ENCODE results near the gene DNAH14.

DNAH14 gene

DNA sequence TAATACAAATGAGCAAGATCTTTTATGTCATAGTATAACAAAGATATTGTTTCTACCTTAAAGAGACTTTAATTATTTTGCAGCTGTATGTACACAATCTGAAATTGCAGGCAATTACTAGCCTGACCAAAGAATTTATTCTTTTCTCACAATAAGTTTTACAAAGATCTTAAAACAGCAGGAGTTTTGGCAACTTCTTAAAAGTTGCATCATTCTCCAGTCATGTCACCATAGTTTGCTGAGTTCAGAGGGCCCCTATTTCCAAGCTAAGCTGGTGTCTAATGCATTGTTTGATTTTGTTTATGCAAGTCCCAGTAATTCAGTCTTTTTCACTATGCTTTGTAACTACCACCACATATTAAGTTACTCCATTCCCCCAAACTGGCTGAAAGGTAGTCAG lies 114.8 kb downstream of the DNAH14 start:
- H2BK5ac ChIP-seq (ENCODE audit: low read length): no peak overlapping the region

DNA sequence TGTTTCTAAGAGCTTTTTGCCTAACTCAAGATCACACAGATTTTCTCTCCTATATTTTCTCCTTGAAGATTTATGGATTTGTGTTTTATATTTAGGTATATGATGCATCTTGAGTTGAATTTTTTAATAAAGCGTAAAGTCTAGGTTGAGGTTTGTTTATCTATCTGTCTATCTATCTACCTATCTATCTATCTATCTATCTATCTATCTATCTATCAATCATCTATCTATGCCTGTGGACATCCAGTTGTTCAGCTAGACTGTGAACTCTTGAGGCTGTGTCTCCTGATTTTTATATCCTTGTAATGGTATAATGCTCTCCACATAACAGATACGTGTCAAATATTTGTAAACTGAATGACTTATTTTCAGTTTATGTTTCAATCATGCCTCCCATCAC lies 120.1 kb downstream of the DNAH14 start:
- Histone ChIP-seq H4K8ac (ENCODE audit: low read depth, low read length) (no peak overlapping the region), H3K9ac (ENCODE audit: low read depth, low read length, poor library complexity) (no peak overlapping the region), H2BK15ac (ENCODE audit: low read length) (no peak overlapping the region), H3K27ac (replicated peaks; ENCODE audit: low read length) (no peak overlapping the region), H3K27me3 (ENCODE audit: control insufficient read depth in 3 of 3, insufficient read depth in 3 of 3, low read depth in 1 of 3, low read length in 3 of 3) (no peaks in the 10 kb centered on the region), H3K4me1 (ENCODE audit: control insufficient read depth in 2 of 2, insufficient read depth in 1 of 2, low read depth in 1 of 2, low read length in 2 of 2) (no peaks in the 10 kb centered on the region), H3K9me3 (replicated peaks in 1 of 2; ENCODE audit: control insufficient read depth in 2 of 2, insufficient read depth in 1 of 2, low read depth in 1 of 2, low read length in 2 of 2) (no peaks in the 10 kb centered on the region), H3K4me3 (ENCODE audit: low read length in 2 of 2) (no peak overlapping the region), H3K23ac (ENCODE audit: low read depth, low read length, poor library complexity) (no peak overlapping the region), H3K79me1 (ENCODE audit: low read depth, low read length) (no peaks in the 10 kb centered on the region), H3K4ac (ENCODE audit: low read length) (no peak overlapping the region), H3K18ac (ENCODE audit: low read length) (no peak overlapping the region), H2BK12ac (ENCODE audit: low read length) (no peak overlapping the region), H2BK120ac (ENCODE audit: low read depth, low read length) (no peak overlapping the region), H3K14ac (ENCODE audit: low read length) (no peak overlapping the region), H2AFZ (ENCODE audit: low read length) (no peak overlapping the region), H3K4me2 (ENCODE audit: insufficient read depth, low read length, poor library complexity, severe bottlenecking) (no peak overlapping the region), H3K36me3 (replicated peaks in 1 of 2; ENCODE audit: control insufficient read depth in 2 of 2, insufficient read depth in 2 of 2, low read length in 2 of 2) (no peaks in the 10 kb centered on the region), H2AK5ac (ENCODE audit: low read depth, low read length) (no peak overlapping the region), H2BK5ac (ENCODE audit: low read length) (no peak overlapping the region), H4K91ac (ENCODE audit: low read depth, low read length, poor library complexity) (no peak overlapping the region)
- WGBS, 2 donors (ENCODE audit: extremely low coverage in 2 of 2, insufficient read length in 2 of 2, insufficient replicate concordance in 1 of 2): no CpG with 5 or more reads among the region's 2 CpGs
- DNase-seq (ENCODE audit: low spot score): no peak

More for the DNA sequence above, 114.8 kb downstream of the DNAH14 start:
- Histone ChIP-seq H2AFZ (ENCODE audit: low read length) (no peak overlapping the region), H3K36me3 (replicated peaks in 1 of 2; ENCODE audit: control insufficient read depth in 2 of 2, insufficient read depth in 2 of 2, low read length in 2 of 2) (no peaks in the 10 kb centered on the region), H3K4me3 (ENCODE audit: low read length in 2 of 2) (no peak overlapping the region), H2BK12ac (ENCODE audit: low read length) (no peak overlapping the region), H2BK15ac (ENCODE audit: low read length) (no peak overlapping the region), H3K4me2 (ENCODE audit: insufficient read depth, low read length, poor library complexity, severe bottlenecking) (no peak overlapping the region), H3K9me3 (replicated peaks in 1 of 2; ENCODE audit: control insufficient read depth in 2 of 2, insufficient read depth in 1 of 2, low read depth in 1 of 2, low read length in 2 of 2) (no peaks in the 10 kb centered on the region), H2AK5ac (ENCODE audit: low read depth, low read length) (no peak overlapping the region), H3K14ac (ENCODE audit: low read length) (no peak overlapping the region), H3K18ac (ENCODE audit: low read length) (no peak overlapping the region), H3K4ac (ENCODE audit: low read length) (no peak overlapping the region), H3K9ac (ENCODE audit: low read depth, low read length, poor library complexity) (no peak overlapping the region), H4K8ac (ENCODE audit: low read depth, low read length) (no peak overlapping the region), H3K79me1 (ENCODE audit: low read depth, low read length) (no peaks in the 10 kb centered on the region), H2BK120ac (ENCODE audit: low read depth, low read length) (no peak overlapping the region), H3K27me3 (ENCODE audit: control insufficient read depth in 3 of 3, insufficient read depth in 3 of 3, low read depth in 1 of 3, low read length in 3 of 3) (no peaks in the 10 kb centered on the region), H3K27ac (replicated peaks; ENCODE audit: low read length) (no peak overlapping the region), H3K4me1 (ENCODE audit: control insufficient read depth in 2 of 2, insufficient read depth in 1 of 2, low read depth in 1 of 2, low read length in 2 of 2) (peaks cover 0 to 2% of the 10 kb centered on the region in 2 donors), H3K23ac (ENCODE audit: low read depth, low read length, poor library complexity) (no peak overlapping the region), H4K91ac (ENCODE audit: low read depth, low read length, poor library complexity) (no peak overlapping the region)
- DNase-seq (ENCODE audit: low spot score): no peak

DNA sequence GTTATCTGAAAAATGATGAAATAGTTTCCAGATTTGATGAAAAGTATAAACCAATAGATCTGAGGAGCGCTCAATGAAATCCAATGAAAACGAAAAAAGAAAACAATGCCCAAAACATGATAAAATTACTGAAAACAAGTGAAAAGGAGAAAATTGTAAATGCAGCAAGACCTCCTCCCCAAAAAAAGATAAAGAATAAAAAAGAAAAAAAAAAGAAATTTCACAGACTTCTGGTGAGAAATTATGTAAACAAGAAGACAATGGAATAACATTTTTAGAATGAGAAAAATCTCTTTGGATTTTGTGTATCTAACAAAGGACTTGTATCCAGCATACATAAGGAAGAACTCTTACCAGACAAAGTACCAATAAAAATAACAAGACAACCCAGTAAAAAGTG lies 134.2 kb downstream of the DNAH14 start:
- Histone ChIP-seq H3K4ac (ENCODE audit: low read length) (no peak overlapping the region), H3K18ac (ENCODE audit: low read length) (no peak overlapping the region), H3K27ac (replicated peaks; ENCODE audit: low read length) (no peak overlapping the region), H2AFZ (ENCODE audit: low read length) (no peak overlapping the region), H3K4me2 (ENCODE audit: insufficient read depth, low read length, poor library complexity, severe bottlenecking) (no peak overlapping the region), H3K9ac (ENCODE audit: low read depth, low read length, poor library complexity) (no peak overlapping the region), H2BK15ac (ENCODE audit: low read length) (no peak overlapping the region), H3K27me3 (ENCODE audit: control insufficient read depth in 3 of 3, insufficient read depth in 3 of 3, low read depth in 1 of 3, low read length in 3 of 3) (no peaks in the 10 kb centered on the region), H4K91ac (ENCODE audit: low read depth, low read length, poor library complexity) (no peak overlapping the region), H3K4me3 (ENCODE audit: low read length in 2 of 2) (no peak overlapping the region), H3K9me3 (replicated peaks in 1 of 2; ENCODE audit: control insufficient read depth in 2 of 2, insufficient read depth in 1 of 2, low read depth in 1 of 2, low read length in 2 of 2) (no peaks in the 10 kb centered on the region), H2AK5ac (ENCODE audit: low read depth, low read length) (no peak overlapping the region), H4K8ac (ENCODE audit: low read depth, low read length) (no peak overlapping the region), H3K79me1 (ENCODE audit: low read depth, low read length) (no peaks in the 10 kb centered on the region), H3K36me3 (replicated peaks in 1 of 2; ENCODE audit: control insufficient read depth in 2 of 2, insufficient read depth in 2 of 2, low read length in 2 of 2) (no peaks in the 10 kb centered on the region), H3K4me1 (ENCODE audit: control insufficient read depth in 2 of 2, insufficient read depth in 1 of 2, low read depth in 1 of 2, low read length in 2 of 2) (no peaks in the 10 kb centered on the region), H3K14ac (ENCODE audit: low read length) (no peak overlapping the region), H3K23ac (ENCODE audit: low read depth, low read length, poor library complexity) (no peak overlapping the region), H2BK120ac (ENCODE audit: low read depth, low read length) (no peak overlapping the region), H2BK12ac (ENCODE audit: low read length) (no peak overlapping the region), H2BK5ac (ENCODE audit: low read length) (no peak overlapping the region)
- WGBS, 2 donors (ENCODE audit: extremely low coverage in 2 of 2, insufficient read length in 2 of 2, insufficient replicate concordance in 1 of 2): no CpG with 5 or more reads among the region's 2 CpGs
- no peak for DNase-seq (ENCODE audit: low spot score)

DNA sequence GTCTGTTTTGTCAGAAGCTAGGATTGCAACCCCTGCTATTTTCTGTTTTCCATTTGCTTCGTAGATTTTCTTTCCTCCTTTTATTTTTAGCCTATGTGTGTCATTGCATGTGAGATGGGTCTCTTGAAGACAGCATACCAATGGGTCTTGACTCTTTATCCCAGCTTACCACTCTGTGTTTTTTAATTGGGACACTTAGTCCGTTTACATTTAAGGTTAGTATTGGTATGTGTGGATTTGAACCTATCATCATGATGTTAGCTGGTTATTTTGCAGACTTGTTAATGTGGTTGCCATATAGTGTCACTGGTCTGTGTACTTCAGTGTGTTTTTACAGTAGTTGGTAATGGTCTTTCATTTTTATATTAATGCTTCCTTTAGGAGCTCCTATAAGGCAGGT lies 141.5 kb downstream of the DNAH14 start:
- no CpG with 5 or more reads among the region's 2 CpGs for WGBS, 2 donors (ENCODE audit: extremely low coverage in 2 of 2, insufficient read length in 2 of 2, insufficient replicate concordance in 1 of 2)
- Histone ChIP-seq H3K14ac (ENCODE audit: low read length) (no peak overlapping the region), H2BK15ac (ENCODE audit: low read length) (no peak overlapping the region), H3K4me3 (ENCODE audit: low read length in 2 of 2) (no peak overlapping the region), H3K9ac (ENCODE audit: low read depth, low read length, poor library complexity) (no peak overlapping the region), H3K27me3 (ENCODE audit: control insufficient read depth in 3 of 3, insufficient read depth in 3 of 3, low read depth in 1 of 3, low read length in 3 of 3) (no peaks in the 10 kb centered on the region), H2BK120ac (ENCODE audit: low read depth, low read length) (no peak overlapping the region), H3K4me2 (ENCODE audit: insufficient read depth, low read length, poor library complexity, severe bottlenecking) (no peak overlapping the region), H3K18ac (ENCODE audit: low read length) (no peak overlapping the region), H2AFZ (ENCODE audit: low read length) (no peak overlapping the region), H3K27ac (replicated peaks; ENCODE audit: low read length) (no peak overlapping the region), H4K91ac (ENCODE audit: low read depth, low read length, poor library complexity) (no peak overlapping the region), H3K23ac (ENCODE audit: low read depth, low read length, poor library complexity) (no peak overlapping the region), H2BK5ac (ENCODE audit: low read length) (no peak overlapping the region), H3K4me1 (ENCODE audit: control insufficient read depth in 2 of 2, insufficient read depth in 1 of 2, low read depth in 1 of 2, low read length in 2 of 2) (no peaks in the 10 kb centered on the region), H3K79me1 (ENCODE audit: low read depth, low read length) (no peaks in the 10 kb centered on the region), H2AK5ac (ENCODE audit: low read depth, low read length) (no peak overlapping the region), H4K8ac (ENCODE audit: low read depth, low read length) (no peak overlapping the region), H3K4ac (ENCODE audit: low read length) (no peak overlapping the region), H3K36me3 (replicated peaks in 1 of 2; ENCODE audit: control insufficient read depth in 2 of 2, insufficient read depth in 2 of 2, low read length in 2 of 2) (no peaks in the 10 kb centered on the region), H2BK12ac (ENCODE audit: low read length) (no peak overlapping the region), H3K9me3 (replicated peaks in 1 of 2; ENCODE audit: control insufficient read depth in 2 of 2, insufficient read depth in 1 of 2, low read depth in 1 of 2, low read length in 2 of 2) (peaks cover 0 to 2% of the 10 kb centered on the region in 2 donors)
- DNase-seq (ENCODE audit: low spot score): no peak

Measured in neuronal stem cell (in vitro differentiated cells).